ENCODE data around the gene ZNF862.

ZNF862 gene

GRCh38 chr7:149808311-149808710 is 29.9 kb upstream of the ZNF862 start:
- Histone ChIP-seq H3K4me3 (no peak overlapping the region), H3K27ac (no peak overlapping the region)

GRCh38 chr7:149809215-149809614 is 29.0 kb upstream of the ZNF862 start:
- no peak overlapping the region for H3K4me3 ChIP-seq
- no peak overlapping the region for H3K27ac ChIP-seq

- H3K27ac ChIP-seq = no peak overlapping the region
- H3K4me3 ChIP-seq = no peak overlapping the region
These were observed 27.0 kb upstream of the ZNF862 start for GRCh38 chr7:149811221-149811620.

GRCh38 chr7:149811831-149812490 is 26.2 kb upstream of the ZNF862 start:
- H3K27ac ChIP-seq = no peak overlapping the region
- H3K4me3 ChIP-seq = no peak overlapping the region

- H3K27ac ChIP-seq = no peak overlapping the region
- H3K4me3 ChIP-seq = no peak overlapping the region
These were observed 24.7 kb upstream of the ZNF862 start for GRCh38 chr7:149813254-149814035.

GRCh38 chr7:149814494-149814893 is 23.7 kb upstream of the ZNF862 start:
- H3K27ac ChIP-seq = no peak overlapping the region

GRCh38 chr7:149815121-149815520 is 23.1 kb upstream of the ZNF862 start:
- H3K27ac ChIP-seq = no peak overlapping the region
- H3K4me3 ChIP-seq = no peak overlapping the region

More at GRCh38 chr7:149814494-149814893, 23.7 kb upstream of the ZNF862 start:
- no peak overlapping the region for H3K4me3 ChIP-seq

- no peak overlapping the region for H3K27ac ChIP-seq
- no peak overlapping the region for H3K4me3 ChIP-seq
These were observed 22.4 kb upstream of the ZNF862 start for GRCh38 chr7:149815661-149816266.

GRCh38 chr7:149816267-149816751 is 21.9 kb upstream of the ZNF862 start:
- no peak overlapping the region for H3K4me3 ChIP-seq
- no peak overlapping the region for H3K27ac ChIP-seq

- Histone ChIP-seq H3K4me3 (no peak overlapping the region), H3K27ac (no peak overlapping the region)
These were observed 21.4 kb upstream of the ZNF862 start for GRCh38 chr7:149816794-149817193.

- Histone ChIP-seq H3K27ac (no peak overlapping the region), H3K4me3 (no peak overlapping the region)
These were observed 20.8 kb upstream of the ZNF862 start for GRCh38 chr7:149817301-149817771.

- H3K4me3 ChIP-seq = no peak overlapping the region
- no peak overlapping the region for H3K27ac ChIP-seq
These were observed 20.2 kb upstream of the ZNF862 start for GRCh38 chr7:149817836-149818535.

GRCh38 chr7:149818536-149818840 is 19.7 kb upstream of the ZNF862 start:
- Histone ChIP-seq H3K4me3 (no peak overlapping the region), H3K27ac (no peak overlapping the region)

- Histone ChIP-seq H3K27ac (no peak overlapping the region), H3K4me3 (no peak overlapping the region)
These were observed 18.8 kb upstream of the ZNF862 start for GRCh38 chr7:149819141-149819960.

GRCh38 chr7:149819961-149820340 is 18.2 kb upstream of the ZNF862 start:
- Histone ChIP-seq H3K27ac (no peak overlapping the region), H3K4me3 (no peak overlapping the region)

GRCh38 chr7:149820622-149821190 is 17.5 kb upstream of the ZNF862 start:
- no peak overlapping the region for H3K4me3 ChIP-seq
- no peak overlapping the region for H3K27ac ChIP-seq

GRCh38 chr7:149821191-149822148 is 16.7 kb upstream of the ZNF862 start:
- Histone ChIP-seq H3K4me3 (no peak overlapping the region), H3K27ac (no peak overlapping the region)

GRCh38 chr7:149822353-149822943 is 15.7 kb upstream of the ZNF862 start:
- Histone ChIP-seq H3K4me3 (no peak overlapping the region), H3K27ac (no peak overlapping the region)
